Astrocyte (in vitro differentiated cells and primary cell): ENCODE results near the gene ADGRB2. TPM values are rescaled to one million over a fixed set of nuclear protein-coding genes. Genes with fewer than 3 reads are reported as not detected.

ENCODE experiments used
- DNase-seq: peaks from one replicate; pipeline ENCODE4 v3.0.0-alpha.2; 2010; ENCODE audit warnings: low read depth
- FAIRE-seq: peaks from 2 replicates; lab custom pipeline; 2011; peaks lifted over from hg19 to GRCh38; lab: Jason Lieb, UNC
- H2AFZ ChIP-seq: 2 replicates; pipeline ENCODE4 v1.6.0; 2012; ENCODE audit warnings: low read depth, low read length, inconsistent platforms
- H3K27ac ChIP-seq: 2 replicates; pipeline ENCODE4 v1.5.1; 2011; ENCODE audit warnings: low read depth, low read length, inconsistent platforms
- H3K27me3 ChIP-seq: 2 replicates; pipeline ENCODE4 v1.6.0; 2011; ENCODE audit warnings: low read length, inconsistent platforms; ENCODE audit not compliant: insufficient read depth
- H3K36me3 ChIP-seq: 2 replicates; pipeline ENCODE4 v1.5.1; 2011; ENCODE audit warnings: low read length, inconsistent platforms; ENCODE audit not compliant: insufficient read depth
- H3K4me1 ChIP-seq: 2 replicates; pipeline ENCODE4 v1.5.1; 2011; ENCODE audit warnings: low read length, inconsistent platforms; ENCODE audit not compliant: insufficient read depth
- H3K4me2 ChIP-seq: 2 replicates; pipeline ENCODE4 v1.6.0; 2012; ENCODE audit warnings: low read length, inconsistent platforms
- H3K4me3 ChIP-seq: 2 replicates; pipeline ENCODE4 v1.5.1; 2011; ENCODE audit warnings: low read depth, mild to moderate bottlenecking, low read length, inconsistent platforms; ENCODE audit not compliant: insufficient read depth
- H3K79me2 ChIP-seq: 2 replicates; pipeline ENCODE4 v1.6.0; 2012; ENCODE audit warnings: mild to moderate bottlenecking, low read length, inconsistent platforms; ENCODE audit not compliant: insufficient read depth
- H3K9ac ChIP-seq: 2 replicates; pipeline ENCODE4 v1.6.0; 2012; ENCODE audit warnings: mild to moderate bottlenecking, low read length, inconsistent platforms
- H3K9me3 ChIP-seq: 2 replicates; pipeline ENCODE4 v1.5.1; 2012; ENCODE audit warnings: low read depth, mild to moderate bottlenecking, low read length, inconsistent platforms; ENCODE audit not compliant: insufficient read depth
- H4K20me1 ChIP-seq: 2 replicates; pipeline ENCODE4 v1.6.0; 2012; ENCODE audit warnings: low read length, inconsistent platforms; ENCODE audit not compliant: insufficient read depth
- H3K27ac Mint-ChIP-seq: one replicate; pipeline ENCODE4 v1.8.0; 2021; ENCODE audit warnings: mild to moderate bottlenecking, mixed read lengths; ENCODE audit not compliant: unreplicated experiment
- H3K27me3 Mint-ChIP-seq: one replicate; pipeline ENCODE4 v1.8.0; 2021; ENCODE audit warnings: low read depth, mixed read lengths; ENCODE audit not compliant: unreplicated experiment
- H3K36me3 Mint-ChIP-seq: one replicate; pipeline ENCODE4 v1.8.0; 2021; ENCODE audit warnings: low read depth, mixed read lengths; ENCODE audit not compliant: unreplicated experiment
- H3K4me1 Mint-ChIP-seq: one replicate; pipeline ENCODE4 v1.8.0; 2021; ENCODE audit warnings: low read depth, mixed read lengths; ENCODE audit not compliant: unreplicated experiment
- H3K4me3 Mint-ChIP-seq: one replicate; pipeline ENCODE4 v1.8.0; 2021; ENCODE audit warnings: mild to moderate bottlenecking, moderate library complexity, mixed read lengths; ENCODE audit not compliant: unreplicated experiment
- H3K9me3 Mint-ChIP-seq: one replicate; pipeline ENCODE4 v1.8.0; 2021; ENCODE audit warnings: mild to moderate bottlenecking, mixed read lengths; ENCODE audit not compliant: unreplicated experiment
- CTCF ChIP-seq: IDR thresholded peaks from 2 replicates; pipeline ENCODE4 v1.5.1; 2011; ENCODE audit warnings: low read depth, mild to moderate bottlenecking, inconsistent platforms, low read length, moderate library complexity; ENCODE audit not compliant: insufficient read depth
- EZH2 ChIP-seq: IDR thresholded peaks from 2 replicates; pipeline ENCODE4 v1.6.1; 2012; ENCODE audit warnings: mild to moderate bottlenecking, low read length, inconsistent platforms; ENCODE audit not compliant: insufficient read depth
- total RNA-seq: library from RNA; stranded (reverse); gene quantifications from 2 replicates; pipeline ENCODE4 v1.2.1, GENCODE V29; 2021

ADGRB2 gene
- total RNA-seq, 1 donor from 2014 or later = 25.8 TPM

GRCh38 chr1:31768407-31768907 lies 4.3 kb upstream of the ADGRB2 start:
- DNase-seq (no peak), FAIRE-seq (no peak)
- peaks cover 65% of the 10 kb centered on the region for H3K27me3 Mint-ChIP-seq
- H3K4me3 Mint-ChIP-seq = no peak overlapping the region
- H3K27ac ChIP-seq = no peak overlapping the region
- H3K4me2 ChIP-seq = no peak overlapping the region
- H2AFZ ChIP-seq = no peak overlapping the region
- TF ChIP-seq CTCF (no peak), EZH2 (no peak)
- no peaks in the 10 kb centered on the region for H3K36me3 ChIP-seq
- peaks cover 5% of the 10 kb centered on the region for H3K4me1 Mint-ChIP-seq
- H3K79me2 ChIP-seq = no peaks in the 10 kb centered on the region
- no peaks in the 10 kb centered on the region for H3K9me3 ChIP-seq
- peaks cover 1% of the 10 kb centered on the region for H3K9me3 Mint-ChIP-seq
- peaks cover 3% of the 10 kb centered on the region for H3K36me3 Mint-ChIP-seq
- H3K4me3 ChIP-seq = no peak overlapping the region
- no peak overlapping the region for H3K9ac ChIP-seq
- peaks cover 8% of the 10 kb centered on the region for H4K20me1 ChIP-seq
- peaks cover 18% of the 10 kb centered on the region for H3K4me1 ChIP-seq
- H3K27me3 ChIP-seq = peaks cover 25% of the 10 kb centered on the region
- no peak overlapping the region for H3K27ac Mint-ChIP-seq

- no peaks in the 10 kb centered on the region for H3K36me3 Mint-ChIP-seq
- H3K27me3 ChIP-seq = peaks cover 14% of the 10 kb centered on the region
- H3K9me3 Mint-ChIP-seq = peaks cover 1% of the 10 kb centered on the region
- H3K27ac ChIP-seq = no peak overlapping the region
- H3K4me1 ChIP-seq = peaks cover 22% of the 10 kb centered on the region
- H2AFZ ChIP-seq = no peak overlapping the region
- no peak for FAIRE-seq
- no peak overlapping the region for H3K4me3 Mint-ChIP-seq
- no peak overlapping the region for H3K4me3 ChIP-seq
- no peaks in the 10 kb centered on the region for H3K9me3 ChIP-seq
- peaks cover 8% of the 10 kb centered on the region for H4K20me1 ChIP-seq
- H3K36me3 ChIP-seq = no peaks in the 10 kb centered on the region
- peaks cover 6% of the 10 kb centered on the region for H3K4me1 Mint-ChIP-seq
- H3K4me2 ChIP-seq = no peak overlapping the region
- TF ChIP-seq EZH2 (no peak), CTCF (no peak)
- peaks cover 2% of the 10 kb centered on the region for H3K79me2 ChIP-seq
- no peak overlapping the region for H3K27ac Mint-ChIP-seq
- peaks cover 56% of the 10 kb centered on the region for H3K27me3 Mint-ChIP-seq
- no peak overlapping the region for H3K9ac ChIP-seq
- no peak for DNase-seq
Observed at GRCh38 chr1:31767225-31767624, 3.1 kb upstream of the ADGRB2 start.

- no peaks in the 10 kb centered on the region for H3K27me3 ChIP-seq
- Mint-ChIP-seq H3K27me3 (peaks cover 40% of the 10 kb centered on the region), H3K9me3 (no peaks in the 10 kb centered on the region), H3K4me1 (peaks cover 10% of the 10 kb centered on the region), H3K27ac (no peak overlapping the region), H3K4me3 (no peak overlapping the region), H3K36me3 (no peaks in the 10 kb centered on the region)
- H3K9me3 ChIP-seq = no peaks in the 10 kb centered on the region
- DNase-seq = no peak
- H3K4me3 ChIP-seq = no peak overlapping the region
- H3K9ac ChIP-seq = no peak overlapping the region
- H3K79me2 ChIP-seq = peaks cover 2% of the 10 kb centered on the region
- H3K36me3 ChIP-seq = no peaks in the 10 kb centered on the region
- no peak overlapping the region for H3K27ac ChIP-seq
- no peak overlapping the region for H2AFZ ChIP-seq
- H4K20me1 ChIP-seq = peaks cover 8% of the 10 kb centered on the region
- H3K4me2 ChIP-seq = no peak overlapping the region
- peaks cover 33% of the 10 kb centered on the region for H3K4me1 ChIP-seq
- FAIRE-seq = no peak
- TF ChIP-seq CTCF (no peak), EZH2 (no peak)
Observed at GRCh38 chr1:31765516-31765915, 1.4 kb upstream of the ADGRB2 start.
